Activated naive CD8-positive, alpha-beta T cell treated with anti-CD3 and anti-CD28 coated beads, Interleukin-2, amount 50 U/mL, for 24 hours (primary cell): Measurements from ENCODE around the gene RPS6KA5.
A peak's percentile ranks its signal among the peaks of the same experiment; 100 is the strongest.
"Not testable (repeated sequence)": the region's sequence is repeated elsewhere in the genome, so short reads cannot be mapped to it uniquely, and the experiment has no call there.

Source experiments
- ATAC-seq: fragments of 150-1000 bp; cut with Tn5 transposase; one replicate; pipeline ENCODE4 v1.10.0; 2021
- DNase-seq: peaks from one replicate; pipeline ENCODE4 v3.0.0; 2021
- H3K27ac Mint-ChIP-seq: one replicate; pipeline ENCODE4 v1.8.0; 2021; ENCODE audit warnings: mild to moderate bottlenecking, mixed read lengths
- H3K27me3 Mint-ChIP-seq: one replicate; pipeline ENCODE4 v1.8.0; 2021; ENCODE audit warnings: mixed read lengths
- H3K36me3 Mint-ChIP-seq: one replicate; pipeline ENCODE4 v1.8.0; 2021; ENCODE audit warnings: low read depth, mixed read lengths
- H3K4me1 Mint-ChIP-seq: one replicate; pipeline ENCODE4 v1.8.0; 2021; ENCODE audit warnings: mixed read lengths
- H3K4me3 Mint-ChIP-seq: one replicate; pipeline ENCODE4 v1.8.0; 2021; ENCODE audit warnings: mild to moderate bottlenecking, moderate library complexity, mixed read lengths
- H3K9me3 Mint-ChIP-seq: one replicate; pipeline ENCODE4 v1.8.0; 2021; ENCODE audit warnings: mixed read lengths

RPS6KA5 gene

DNA sequence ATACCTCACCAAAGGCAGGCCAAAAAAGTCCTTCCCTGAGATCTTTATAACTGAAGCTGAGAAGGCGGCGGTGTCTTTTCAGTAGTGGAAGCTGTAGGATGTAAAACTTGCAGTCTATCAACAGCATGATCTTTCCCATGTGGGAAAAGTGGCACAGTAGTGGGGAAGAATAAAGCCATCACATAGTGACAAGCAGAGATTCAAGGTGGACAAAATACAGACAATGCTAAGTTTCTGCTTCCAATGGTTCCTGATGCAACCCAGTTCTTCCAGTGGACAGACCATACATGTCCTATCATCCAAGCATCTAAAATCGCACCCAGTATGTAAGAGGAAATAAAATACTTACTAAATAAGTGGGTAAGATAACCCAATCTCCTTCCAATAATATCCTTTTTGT, 4.1 kb downstream of the RPS6KA5 start:
- DNase-seq (no peak), ATAC-seq (no peak)
- Mint-ChIP-seq H3K9me3 (no peaks in the 10 kb centered on the region), H3K27me3 (no peaks in the 10 kb centered on the region), H3K4me3 (no peak overlapping the region), H3K36me3 (no peaks in the 10 kb centered on the region), H3K4me1 (peaks cover 26% of the 10 kb centered on the region), H3K27ac (no peak overlapping the region)

- no peak for DNase-seq
- H3K27ac Mint-ChIP-seq: no peak overlapping the region
- ATAC-seq: no peak
- no peaks in the 10 kb centered on the region for H3K9me3 Mint-ChIP-seq
- no peaks in the 10 kb centered on the region for H3K36me3 Mint-ChIP-seq
- no peak overlapping the region for H3K4me3 Mint-ChIP-seq
- peaks cover 26% of the 10 kb centered on the region for H3K4me1 Mint-ChIP-seq
- no peaks in the 10 kb centered on the region for H3K27me3 Mint-ChIP-seq
Observed at GRCh38 chr14:91055016-91055415, 5.4 kb downstream of the RPS6KA5 start.

- H3K9me3 Mint-ChIP-seq: no peaks in the 10 kb centered on the region
- H3K27me3 Mint-ChIP-seq: no peaks in the 10 kb centered on the region
- no peak for DNase-seq
- ATAC-seq: no peak
- no peak overlapping the region for H3K4me3 Mint-ChIP-seq
- peaks cover 46% of the 10 kb centered on the region for H3K4me1 Mint-ChIP-seq
- no peak overlapping the region for H3K27ac Mint-ChIP-seq
- H3K36me3 Mint-ChIP-seq: no peaks in the 10 kb centered on the region
Observed at GRCh38 chr14:91048676-91049075, 11.8 kb downstream of the RPS6KA5 start.

- no peaks in the 10 kb centered on the region for H3K36me3 Mint-ChIP-seq
- no peak overlapping the region for H3K27ac Mint-ChIP-seq
- no peak for DNase-seq
- no peaks in the 10 kb centered on the region for H3K27me3 Mint-ChIP-seq
- peaks cover 45% of the 10 kb centered on the region for H3K4me1 Mint-ChIP-seq
- no peak overlapping the region for H3K4me3 Mint-ChIP-seq
- no peaks in the 10 kb centered on the region for H3K9me3 Mint-ChIP-seq
- no peak for ATAC-seq
Observed at GRCh38 chr14:91048265-91048664, 12.2 kb downstream of the RPS6KA5 start.

DNA sequence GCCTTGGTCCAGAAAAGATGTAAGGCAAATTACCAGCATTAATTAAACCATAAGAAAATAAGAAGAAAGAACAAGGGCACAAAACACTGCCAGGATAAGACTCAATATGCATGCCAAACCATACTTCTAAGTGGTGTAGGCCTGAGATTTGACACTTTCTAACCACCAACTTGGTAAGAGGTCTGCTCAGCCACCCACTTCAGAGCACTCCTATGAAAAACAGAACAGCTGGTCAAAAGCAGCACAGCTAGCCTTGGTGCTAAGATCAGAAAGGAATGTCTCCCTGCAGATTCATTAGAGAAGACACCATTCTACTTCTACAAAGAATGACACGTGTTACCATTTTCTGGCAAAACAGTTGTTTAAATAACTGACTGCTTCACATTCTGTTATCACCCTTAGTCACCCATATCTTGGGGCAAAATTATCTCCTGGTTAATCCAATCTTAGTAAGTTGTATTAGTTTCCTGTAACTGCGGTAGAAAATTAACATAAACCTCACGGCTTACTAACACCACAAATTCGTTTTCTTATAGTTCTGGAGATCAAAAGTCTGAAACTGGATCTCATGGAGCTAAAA, 13.2 kb downstream of the RPS6KA5 start:
- Mint-ChIP-seq H3K4me3 (no peak overlapping the region), H3K9me3 (no peaks in the 10 kb centered on the region), H3K4me1 (peaks cover 44% of the 10 kb centered on the region), H3K36me3 (no peaks in the 10 kb centered on the region), H3K27me3 (no peaks in the 10 kb centered on the region), H3K27ac (no peak overlapping the region)
- peak; percentile 86 for ATAC-seq
- DNase-seq: no peak

DNA sequence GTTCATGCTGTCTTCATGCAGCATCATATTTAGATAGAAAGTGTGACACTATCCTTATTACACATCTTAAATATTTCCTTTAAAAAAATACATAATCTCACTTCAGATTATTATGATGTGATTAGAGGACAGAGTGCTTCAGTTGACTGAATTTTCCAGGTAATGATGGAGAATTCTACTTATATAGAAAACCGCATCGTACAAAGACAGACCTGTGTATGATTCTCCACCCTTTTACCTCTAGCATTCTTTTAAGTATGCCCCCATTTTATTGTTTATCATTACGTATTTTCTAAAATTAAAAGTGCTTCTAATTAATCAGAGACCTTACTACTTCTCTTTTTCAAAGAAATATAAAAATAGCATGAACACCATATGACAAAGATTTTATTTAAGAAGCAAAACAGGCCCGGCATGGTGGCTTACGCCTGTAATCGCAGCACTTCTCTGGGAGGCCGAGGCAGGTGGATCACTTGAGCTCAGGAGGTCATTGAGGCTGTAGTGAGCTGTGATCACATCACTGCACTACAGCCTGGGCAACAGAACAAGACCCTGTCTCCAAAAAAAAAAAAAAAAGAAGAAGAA, 13.9 kb downstream of the RPS6KA5 start:
- Mint-ChIP-seq H3K27ac (no peak overlapping the region), H3K27me3 (no peaks in the 10 kb centered on the region), H3K4me1 (peaks cover 44% of the 10 kb centered on the region), H3K4me3 (no peak overlapping the region), H3K9me3 (no peaks in the 10 kb centered on the region), H3K36me3 (no peaks in the 10 kb centered on the region)
- ATAC-seq (no peak), DNase-seq (no peak)

- no peak for ATAC-seq
- Mint-ChIP-seq H3K36me3 (peaks cover 5% of the 10 kb centered on the region), H3K27ac (no peak overlapping the region), H3K4me3 (no peak overlapping the region), H3K4me1 (peaks cover 28% of the 10 kb centered on the region), H3K9me3 (no peaks in the 10 kb centered on the region), H3K27me3 (no peaks in the 10 kb centered on the region)
- no peak for DNase-seq
Observed at GRCh38 chr14:91041450-91041849, 19.0 kb downstream of the RPS6KA5 start.

GRCh38 chr14:91040545-91040944, 19.9 kb downstream of the RPS6KA5 start:
- DNase-seq (no peak), ATAC-seq (no peak)
- H3K27me3 Mint-ChIP-seq: no peaks in the 10 kb centered on the region
- H3K27ac Mint-ChIP-seq: no peak overlapping the region
- H3K4me1 Mint-ChIP-seq: peaks cover 29% of the 10 kb centered on the region
- H3K36me3 Mint-ChIP-seq: peaks cover 5% of the 10 kb centered on the region
- no peaks in the 10 kb centered on the region for H3K9me3 Mint-ChIP-seq
- H3K4me3 Mint-ChIP-seq: no peak overlapping the region

GRCh38 chr14:91038439-91038838, 22.0 kb downstream of the RPS6KA5 start:
- Mint-ChIP-seq H3K9me3 (no peaks in the 10 kb centered on the region), H3K27ac (no peak overlapping the region), H3K4me1 (peaks cover 30% of the 10 kb centered on the region), H3K4me3 (no peak overlapping the region), H3K36me3 (peaks cover 5% of the 10 kb centered on the region), H3K27me3 (no peaks in the 10 kb centered on the region)
- ATAC-seq: no peak
- no peak for DNase-seq

DNA sequence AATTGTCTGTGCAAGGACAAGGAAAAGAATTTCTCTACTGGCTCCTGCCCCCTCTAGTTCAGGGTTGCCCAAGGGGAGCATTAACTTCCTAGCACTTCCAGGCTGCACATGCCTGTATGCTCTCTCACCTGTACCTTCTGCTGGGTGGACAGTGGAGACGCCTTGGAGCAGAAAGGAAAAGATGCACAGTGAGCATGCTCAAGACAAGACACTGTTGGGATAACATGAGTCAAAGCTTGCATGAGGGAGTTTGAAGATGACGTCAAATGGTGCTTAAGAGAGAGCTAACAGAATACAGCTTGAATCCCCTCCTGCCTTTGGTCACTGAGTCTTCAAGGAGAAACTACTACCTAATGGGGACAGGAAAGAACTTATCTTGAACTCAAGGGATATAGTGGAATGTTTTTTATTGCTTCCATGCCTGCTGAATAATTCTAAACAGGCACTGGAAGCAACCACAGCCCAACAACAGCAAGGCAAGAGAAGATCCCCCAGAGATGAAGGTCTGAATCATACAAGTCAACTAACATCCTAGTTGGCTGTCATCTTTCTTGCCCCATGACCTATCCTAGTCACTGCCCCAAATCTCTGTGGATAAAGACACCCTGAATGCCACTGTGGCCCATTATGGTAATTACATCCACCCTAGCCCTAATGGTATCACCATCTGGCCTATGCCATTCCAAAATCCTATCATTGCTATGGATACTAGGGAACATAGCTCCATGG, 23.5 kb downstream of the RPS6KA5 start:
- DNase-seq: no peak
- ATAC-seq: no peak
- Mint-ChIP-seq H3K4me3 (no peak overlapping the region), H3K27me3 (no peaks in the 10 kb centered on the region), H3K36me3 (peaks cover 5% of the 10 kb centered on the region), H3K4me1 (peaks cover 32% of the 10 kb centered on the region), H3K27ac (no peak overlapping the region), H3K9me3 (no peaks in the 10 kb centered on the region)

DNA sequence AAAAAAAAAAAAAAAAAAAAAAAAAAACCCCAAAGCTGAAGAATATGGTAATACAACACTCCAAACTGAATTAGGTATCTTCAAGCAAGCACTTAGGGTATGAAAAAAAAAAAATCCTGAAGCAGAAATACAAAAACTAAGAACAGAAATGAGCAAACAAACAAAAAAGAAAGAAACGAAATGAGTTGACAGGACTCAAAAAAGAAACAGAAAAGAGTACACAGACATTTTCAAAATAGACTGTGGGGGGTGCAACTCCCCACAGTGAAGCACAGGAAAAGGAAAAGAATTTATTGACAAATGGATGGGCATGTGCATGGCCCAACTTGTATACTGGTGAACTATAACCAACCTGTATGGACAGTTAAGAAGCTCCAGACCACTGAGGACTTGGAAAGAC, 24.6 kb downstream of the RPS6KA5 start:
- no peaks in the 10 kb centered on the region for H3K27me3 Mint-ChIP-seq
- no peak for ATAC-seq
- peak overlapping the region; percentile 36 for H3K27ac Mint-ChIP-seq
- H3K4me1 Mint-ChIP-seq: peaks cover 36% of the 10 kb centered on the region
- H3K9me3 Mint-ChIP-seq: no peaks in the 10 kb centered on the region
- peaks cover 5% of the 10 kb centered on the region for H3K36me3 Mint-ChIP-seq
- H3K4me3 Mint-ChIP-seq: no peak overlapping the region
- DNase-seq: no peak

- not testable (repeated sequence) for H3K36me3 Mint-ChIP-seq, H3K9me3 Mint-ChIP-seq, H3K27ac Mint-ChIP-seq, ATAC-seq, H3K4me3 Mint-ChIP-seq, H3K27me3 Mint-ChIP-seq, DNase-seq
- peaks cover 48% of the 10 kb centered on the region for H3K4me1 Mint-ChIP-seq
Observed at GRCh38 chr14:91034379-91034778, 26.1 kb downstream of the RPS6KA5 start.

- Mint-ChIP-seq H3K4me1 (peaks cover 49% of the 10 kb centered on the region), H3K36me3 (no peaks in the 10 kb centered on the region), H3K27ac (no peak overlapping the region), H3K4me3 (no peak overlapping the region), H3K27me3 (no peaks in the 10 kb centered on the region), H3K9me3 (no peaks in the 10 kb centered on the region)
- no peak for ATAC-seq
- DNase-seq: no peak
Observed at GRCh38 chr14:91032248-91032647, 28.2 kb downstream of the RPS6KA5 start.

GRCh38 chr14:91031666-91032065, 28.8 kb downstream of the RPS6KA5 start:
- Mint-ChIP-seq H3K9me3 (no peaks in the 10 kb centered on the region), H3K27me3 (no peaks in the 10 kb centered on the region), H3K4me3 (no peak overlapping the region), H3K36me3 (no peaks in the 10 kb centered on the region), H3K4me1 (peaks cover 50% of the 10 kb centered on the region), H3K27ac (no peak overlapping the region)
- ATAC-seq: no peak
- no peak for DNase-seq

DNA sequence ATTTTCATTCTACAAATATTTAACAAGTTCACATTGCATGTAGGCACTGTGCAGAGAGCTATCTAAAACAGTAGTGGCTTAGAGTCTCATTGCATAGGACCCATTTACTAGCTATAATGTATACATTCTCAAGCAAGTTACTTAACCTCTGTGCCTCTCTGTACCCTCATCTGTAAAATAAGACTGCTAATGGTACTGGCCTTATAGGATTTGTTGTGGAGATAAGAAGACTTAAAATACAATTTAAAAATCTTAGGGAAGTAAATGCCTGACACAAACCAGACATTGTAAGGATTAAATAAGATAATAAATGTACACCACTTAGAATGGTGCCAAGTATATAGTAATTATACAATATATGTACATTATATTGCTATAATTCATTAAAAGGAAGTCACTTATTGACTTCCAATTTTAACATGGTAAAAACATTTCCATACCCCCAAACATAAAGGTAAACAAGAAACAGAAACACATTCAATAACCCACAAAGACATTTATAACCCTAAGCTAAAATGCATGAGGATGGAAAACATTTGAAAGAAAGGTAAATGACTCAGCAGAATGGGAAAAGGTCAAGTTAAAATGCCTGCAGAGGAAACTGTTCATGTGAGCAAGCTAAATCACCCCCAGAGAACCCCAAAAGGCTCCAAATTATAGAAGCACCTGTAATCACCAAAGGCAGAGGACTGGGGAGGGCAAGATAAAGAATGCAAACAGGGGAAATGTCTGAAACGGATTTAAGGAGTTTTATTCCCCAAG, 30.8 kb downstream of the RPS6KA5 start:
- peak overlapping the region; percentile 43 for H3K27ac Mint-ChIP-seq
- no peaks in the 10 kb centered on the region for H3K9me3 Mint-ChIP-seq
- peak overlapping the region; percentile 13 for H3K4me3 Mint-ChIP-seq

More for the DNA sequence above, 30.8 kb downstream of the RPS6KA5 start:
- DNase-seq (no peak), ATAC-seq (no peak)
- peaks cover 40% of the 10 kb centered on the region for H3K4me1 Mint-ChIP-seq
- H3K27me3 Mint-ChIP-seq: no peaks in the 10 kb centered on the region
- peaks cover 1% of the 10 kb centered on the region for H3K36me3 Mint-ChIP-seq
